Measurements from ENCODE around the gene FYN.

The FYN gene

DNA sequence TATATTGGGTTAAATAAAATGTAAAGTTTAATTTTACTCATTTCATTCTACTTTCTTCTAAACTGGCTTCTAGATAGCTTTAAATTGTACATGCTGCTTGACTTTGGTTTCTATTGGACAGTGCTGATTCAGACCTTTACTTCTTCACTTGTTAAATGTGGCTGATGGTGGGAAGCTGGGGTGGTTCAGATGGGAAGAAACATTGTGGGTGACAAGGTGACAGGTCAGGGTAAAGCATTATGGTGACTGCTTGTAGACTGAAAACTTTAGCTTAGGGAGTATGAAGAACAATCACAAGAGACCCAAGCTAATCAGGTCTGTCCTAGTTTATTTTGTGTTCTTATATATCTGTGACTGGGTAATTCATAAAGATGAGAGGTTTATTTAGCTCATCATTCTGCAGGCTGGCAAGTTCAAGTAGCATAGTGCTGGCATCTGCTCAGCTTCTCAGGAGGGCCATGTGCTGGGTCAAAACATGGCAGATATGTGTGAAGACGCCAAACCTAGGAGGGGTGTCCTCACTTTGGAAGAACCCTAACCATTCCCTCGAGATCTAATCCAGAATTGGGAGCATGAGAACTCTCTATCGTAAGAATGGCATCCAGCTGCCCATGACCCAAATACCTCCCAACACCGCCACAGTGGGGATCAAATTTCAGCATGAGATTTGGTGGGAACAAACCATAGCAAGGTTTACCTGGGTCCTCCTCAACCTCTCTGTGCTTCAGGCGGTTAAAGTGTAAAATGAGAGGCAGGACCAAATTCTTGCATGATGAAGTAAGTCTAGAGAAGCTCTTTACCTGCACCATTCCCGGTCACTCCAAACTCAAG, 102.8 kb downstream of the FYN start:
- no peak for DNase-seq (ENCODE audit: low read depth in 3 of 3)

DNA sequence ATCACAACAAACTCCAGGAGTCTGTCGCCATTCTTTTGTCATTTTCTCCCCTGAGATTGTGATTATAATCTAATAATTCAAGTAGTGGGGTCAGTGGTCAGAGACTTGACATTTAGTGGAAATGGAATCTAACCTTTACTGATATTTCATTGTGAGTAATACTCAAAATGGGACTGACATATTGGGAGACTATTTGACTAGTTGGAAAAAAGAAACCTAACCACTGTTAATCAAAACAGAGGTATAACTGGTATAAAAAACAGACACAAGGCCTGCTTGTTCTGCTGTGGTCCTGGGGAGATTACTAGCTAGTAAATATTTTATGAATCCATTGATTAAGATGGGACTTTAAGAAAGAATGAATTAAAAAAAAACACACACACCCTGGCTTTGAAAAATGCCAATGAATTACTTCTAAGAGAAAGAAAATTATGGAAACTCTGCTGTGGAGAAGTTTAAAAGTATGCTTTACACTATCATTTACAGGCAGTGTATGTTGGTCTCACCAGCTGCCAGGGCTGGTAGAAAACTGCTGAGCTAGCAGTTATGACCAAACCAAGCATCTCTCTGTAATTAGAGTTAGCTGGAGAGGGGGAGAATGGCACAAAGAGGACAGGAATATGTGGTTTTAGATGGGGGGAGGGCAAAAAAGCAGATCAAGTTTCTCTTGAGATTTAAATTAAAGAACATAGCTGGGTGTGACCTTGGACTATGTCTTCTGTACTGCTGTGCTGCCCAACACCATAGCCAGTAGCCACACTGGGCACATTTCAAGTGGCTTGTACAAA, 103.7 kb downstream of the FYN start:
- no peak for DNase-seq (ENCODE audit: low read depth in 3 of 3)

DNA sequence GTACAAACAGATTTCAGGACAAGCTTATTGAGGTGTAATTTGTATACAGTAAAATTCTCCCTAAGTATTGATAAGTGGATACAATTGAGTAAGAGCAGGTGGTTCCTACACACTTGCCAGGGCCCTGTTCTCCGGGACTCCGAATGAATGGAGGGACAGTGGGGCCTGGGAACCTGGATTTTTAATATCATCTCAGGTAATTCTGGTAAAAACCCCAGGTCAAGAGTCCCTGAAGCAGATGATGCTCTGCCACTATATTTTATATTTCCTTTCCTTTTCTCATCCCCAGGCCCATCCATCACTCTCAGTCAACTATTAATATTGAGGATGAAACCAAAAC, 104.9 kb downstream of the FYN start:
- DNase-seq (ENCODE audit: low read depth in 3 of 3) = no peak

GRCh38 chr6:111767752-111768430, 105.4 kb downstream of the FYN start:
- no peak for DNase-seq (ENCODE audit: low read depth in 3 of 3)

DNA sequence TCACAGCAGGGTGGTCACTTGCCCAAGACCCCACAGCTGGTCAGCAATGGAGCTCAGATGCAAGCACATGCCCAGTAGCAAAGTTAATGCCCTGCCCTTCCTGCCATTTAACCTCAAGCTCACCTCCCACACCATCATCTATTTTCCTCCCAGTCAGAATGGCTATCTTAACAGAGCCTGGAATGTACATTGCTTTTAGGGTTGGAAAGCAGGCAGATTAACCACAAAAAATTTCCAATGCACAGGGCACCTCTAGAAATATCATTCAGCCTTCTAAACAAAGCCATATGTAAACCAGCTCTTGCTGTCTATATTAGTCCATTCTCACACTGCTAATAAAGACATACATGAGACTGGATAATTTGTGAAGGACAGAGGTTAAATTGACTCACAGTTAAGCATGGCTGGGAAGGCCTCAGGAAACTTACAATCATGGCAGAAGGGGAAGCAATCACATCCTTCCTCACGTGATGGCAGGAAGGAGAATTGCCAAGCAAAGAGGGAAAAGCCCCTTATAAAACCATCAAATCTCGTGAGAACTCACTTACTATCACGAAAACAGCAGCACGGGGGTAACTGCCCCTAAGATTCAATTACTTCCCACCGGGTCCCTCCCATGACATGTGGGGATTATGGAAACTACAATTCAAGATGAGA, 106.9 kb downstream of the FYN start:
- no peak for DNase-seq (ENCODE audit: low read depth in 3 of 3)

- no peak for DNase-seq (ENCODE audit: low read depth in 3 of 3)
Observed at GRCh38 chr6:111765763-111766162, 107.5 kb downstream of the FYN start.

DNA sequence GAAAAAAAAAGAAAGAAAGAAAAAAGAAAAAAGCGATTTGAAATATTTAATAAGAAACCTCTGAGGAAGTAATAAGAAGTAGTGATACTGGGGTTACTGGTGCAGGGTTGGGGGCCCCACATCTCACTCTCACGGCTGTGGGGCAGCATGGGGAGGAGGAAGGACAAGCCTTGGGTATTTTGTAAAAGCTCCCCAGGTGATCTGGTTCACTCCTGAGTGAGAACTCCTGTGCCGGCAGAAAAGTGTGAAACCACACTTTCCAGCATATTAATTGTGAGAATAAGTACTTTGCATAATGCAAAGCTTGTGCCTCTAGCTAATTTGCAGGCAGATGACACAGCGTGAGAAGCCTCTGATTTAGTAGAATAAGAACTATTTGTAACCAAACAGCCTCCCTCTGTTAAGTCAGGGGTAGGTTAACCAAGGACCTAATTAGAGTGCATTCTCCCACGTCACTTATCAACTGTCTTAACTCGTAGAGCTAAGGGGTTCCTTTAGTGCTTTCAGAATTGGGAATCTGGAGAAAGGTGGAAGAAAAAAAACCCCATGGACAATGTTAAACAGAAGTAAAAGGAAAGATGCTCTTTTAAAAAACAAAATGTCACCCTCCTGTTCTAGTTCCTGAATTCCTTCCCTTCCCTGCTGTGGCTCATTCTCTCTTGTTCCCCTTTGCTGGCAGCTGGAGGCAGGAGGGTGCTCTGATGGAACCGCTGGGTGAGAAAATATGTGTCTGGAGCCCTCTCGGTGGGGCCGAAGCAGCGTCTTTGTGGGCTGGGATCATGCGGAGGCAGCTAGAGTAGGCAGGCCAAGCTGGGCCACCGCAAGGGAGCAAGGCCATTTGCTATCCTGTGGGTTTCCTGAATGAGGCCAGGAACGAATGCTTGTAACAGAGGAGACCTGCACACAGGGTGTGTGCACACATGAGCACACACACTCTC, 108.7 kb downstream of the FYN start:
- DNase-seq (ENCODE audit: low read depth in 3 of 3) = peak; percentile 51 to 70 (median 62)

- no peak for DNase-seq (ENCODE audit: low read depth in 3 of 3)
Observed at GRCh38 chr6:111763381-111763780, 109.9 kb downstream of the FYN start.

GRCh38 chr6:111761783-111762312, 111.4 kb downstream of the FYN start:
- peak in 2 of 3 experiments; percentile 55 to 59 for DNase-seq (ENCODE audit: low read depth in 3 of 3)

- no peak for DNase-seq (ENCODE audit: low read depth in 3 of 3)
Observed at GRCh38 chr6:111761212-111761611, 112.0 kb downstream of the FYN start.

- peak in 2 of 3 experiments; percentile 24 to 35 for DNase-seq (ENCODE audit: low read depth in 3 of 3)
Observed at GRCh38 chr6:111759836-111760785, 113.1 kb downstream of the FYN start.

- peak in 1 of 3 experiments; percentile 25 for DNase-seq (ENCODE audit: low read depth in 3 of 3)
Observed at GRCh38 chr6:111759331-111759835, 113.9 kb downstream of the FYN start.

- no peak for DNase-seq (ENCODE audit: low read depth in 3 of 3)
Observed at GRCh38 chr6:111758608-111759329, 114.5 kb downstream of the FYN start.

GRCh38 chr6:111757342-111757741, 115.9 kb downstream of the FYN start:
- no peak for DNase-seq (ENCODE audit: low read depth in 3 of 3)

- no peak for DNase-seq (ENCODE audit: low read depth in 3 of 3)
Observed at GRCh38 chr6:111754423-111754822, 118.8 kb downstream of the FYN start.

DNA sequence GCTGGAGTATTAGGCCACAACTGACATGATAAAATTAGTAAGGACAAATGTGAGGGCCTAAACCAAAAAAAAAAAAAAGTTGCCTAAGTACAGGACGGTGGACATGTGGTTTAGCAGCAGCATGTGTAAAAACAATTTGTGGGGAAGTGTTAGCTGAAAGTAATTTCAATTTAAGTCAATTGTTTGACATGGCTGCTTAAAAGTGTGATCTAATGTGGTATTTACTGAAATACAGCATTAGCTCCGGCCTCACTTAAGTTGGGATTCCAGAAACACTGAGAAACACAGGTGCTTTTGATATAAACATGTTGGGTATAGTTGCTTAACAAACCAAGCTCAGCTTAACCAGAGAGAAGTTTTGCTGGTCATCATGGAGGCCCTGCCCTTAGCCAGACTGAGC, 119.7 kb downstream of the FYN start:
- no peak for DNase-seq (ENCODE audit: low read depth in 3 of 3)

- DNase-seq (ENCODE audit: low read depth in 3 of 3) = no peak
Observed at GRCh38 chr6:111752476-111752875, 120.8 kb downstream of the FYN start.
